HUES6 (cell line): ENCODE data around the gene TBX4.

ENCODE experiments used
- H3K27ac ChIP-seq: 2 replicates; pipeline ENCODE4 v1.7.0; 2013; ENCODE audit warnings: low read depth, mild to moderate bottlenecking, low read length, inconsistent platforms
- H3K27me3 ChIP-seq: 2 replicates; pipeline ENCODE4 v1.6.1; 2013; ENCODE audit warnings: low read length; ENCODE audit not compliant: control insufficient read depth, insufficient read depth
- H3K36me3 ChIP-seq: 2 replicates; pipeline ENCODE4 v1.6.1; 2013; ENCODE audit warnings: low read length; ENCODE audit not compliant: control insufficient read depth, insufficient read depth
- H3K4me1 ChIP-seq: 2 replicates; pipeline ENCODE4 v1.6.1; 2013; ENCODE audit warnings: low read length; ENCODE audit not compliant: control insufficient read depth, insufficient read depth
- H3K4me3 ChIP-seq: 2 replicates; pipeline ENCODE4 v1.5.1; 2013; ENCODE audit warnings: low read depth, low read length
- H3K9ac ChIP-seq: one replicate; pipeline ENCODE4 v1.6.1; 2013; ENCODE audit warnings: mild to moderate bottlenecking, low read length
- H3K9me3 ChIP-seq: 2 replicates; pipeline ENCODE4 v1.6.1; 2013; ENCODE audit warnings: low read depth, low read length; ENCODE audit not compliant: control insufficient read depth, insufficient read depth

The TBX4 gene

DNA sequence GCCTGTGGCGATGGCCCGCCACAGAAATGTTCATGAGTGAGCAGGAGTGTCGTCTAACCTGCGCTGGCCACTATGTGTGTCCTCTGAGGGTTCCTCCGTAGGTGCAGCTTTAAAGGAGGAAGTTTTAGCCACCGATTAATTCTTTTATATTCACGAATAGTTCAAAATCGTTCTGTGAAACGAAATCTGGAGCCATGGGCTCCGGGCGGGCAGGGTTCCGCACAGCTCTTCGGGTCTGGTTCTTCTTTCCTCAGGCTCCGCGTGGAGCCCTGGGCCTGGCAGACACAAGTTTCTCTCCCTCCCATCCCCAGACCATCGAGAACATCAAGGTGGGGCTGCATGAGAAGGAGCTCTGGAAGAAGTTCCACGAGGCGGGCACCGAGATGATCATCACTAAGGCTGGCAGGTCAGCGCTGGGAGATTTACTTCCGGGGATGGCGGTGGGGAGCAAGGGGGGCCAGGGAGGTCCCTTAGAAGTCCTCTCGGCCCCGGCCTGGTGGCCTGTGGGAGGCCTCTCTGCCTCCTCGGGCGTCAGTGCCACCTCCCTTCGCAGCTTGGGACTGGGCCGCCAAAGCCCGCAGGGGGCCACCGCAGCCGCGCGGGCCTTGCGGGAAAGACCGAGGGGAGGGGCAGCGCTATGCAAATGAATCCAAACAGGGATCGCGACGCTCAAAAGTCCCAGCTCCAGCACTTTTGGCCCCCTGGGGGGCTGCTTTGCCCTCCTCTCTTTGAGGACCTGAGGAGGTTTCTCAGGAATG is 5.2 kb downstream of the TBX4 start:
- Histone ChIP-seq H3K36me3 (no peaks in the 10 kb centered on the region), H3K9me3 (no peaks in the 10 kb centered on the region), H3K27ac (no peak overlapping the region), H3K27me3 (peaks cover 100% of the 10 kb centered on the region), H3K4me3 (peak overlapping the region; percentile 45), H3K4me1 (peaks cover 49% of the 10 kb centered on the region), H3K9ac (no peak overlapping the region)

DNA sequence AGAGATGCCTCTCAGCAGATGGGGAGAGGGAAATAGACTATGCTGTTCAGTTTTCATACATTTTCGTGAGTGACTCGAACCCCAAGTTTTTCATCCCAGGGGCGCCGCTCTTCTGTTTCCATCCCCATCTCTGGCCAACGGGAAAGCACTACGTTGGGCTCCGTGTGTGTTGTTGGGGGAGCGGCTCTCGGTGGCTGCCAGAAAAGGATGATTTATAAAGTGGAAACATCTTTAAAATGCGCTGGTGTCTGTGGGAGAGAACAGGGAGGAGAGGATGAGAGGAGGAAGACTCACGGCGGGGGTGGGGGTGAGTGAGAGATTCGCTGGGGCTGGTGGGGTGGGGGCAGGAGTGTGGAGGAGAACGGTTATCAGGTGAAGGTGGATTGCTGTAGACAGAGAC is 5.8 kb downstream of the TBX4 start:
- Histone ChIP-seq H3K9ac (no peak overlapping the region), H3K4me1 (peaks cover 54% of the 10 kb centered on the region), H3K9me3 (no peaks in the 10 kb centered on the region), H3K36me3 (no peaks in the 10 kb centered on the region), H3K27ac (no peak overlapping the region), H3K27me3 (peaks cover 100% of the 10 kb centered on the region), H3K4me3 (peak overlapping the region; percentile 45)

- Histone ChIP-seq H3K9ac (no peak overlapping the region), H3K4me3 (peak overlapping the region; percentile 30; the same call in 1 of the 2 replicates), H3K27me3 (peaks cover 100% of the 10 kb centered on the region), H3K27ac (no peak overlapping the region), H3K36me3 (no peaks in the 10 kb centered on the region), H3K9me3 (no peaks in the 10 kb centered on the region), H3K4me1 (peaks cover 60% of the 10 kb centered on the region)
Measured at GRCh38 chr17:61458421-61459141, 6.4 kb downstream of the TBX4 start.

- no peaks in the 10 kb centered on the region for H3K36me3 ChIP-seq
- no peak overlapping the region for H3K4me3 ChIP-seq
- H3K27me3 ChIP-seq, result peaks cover 100% of the 10 kb centered on the region
- peaks cover 62% of the 10 kb centered on the region for H3K4me1 ChIP-seq
- H3K27ac ChIP-seq, result no peak overlapping the region
- no peaks in the 10 kb centered on the region for H3K9me3 ChIP-seq
- H3K9ac ChIP-seq, result no peak overlapping the region
Measured at GRCh38 chr17:61459142-61459809, 7.1 kb downstream of the TBX4 start.

DNA sequence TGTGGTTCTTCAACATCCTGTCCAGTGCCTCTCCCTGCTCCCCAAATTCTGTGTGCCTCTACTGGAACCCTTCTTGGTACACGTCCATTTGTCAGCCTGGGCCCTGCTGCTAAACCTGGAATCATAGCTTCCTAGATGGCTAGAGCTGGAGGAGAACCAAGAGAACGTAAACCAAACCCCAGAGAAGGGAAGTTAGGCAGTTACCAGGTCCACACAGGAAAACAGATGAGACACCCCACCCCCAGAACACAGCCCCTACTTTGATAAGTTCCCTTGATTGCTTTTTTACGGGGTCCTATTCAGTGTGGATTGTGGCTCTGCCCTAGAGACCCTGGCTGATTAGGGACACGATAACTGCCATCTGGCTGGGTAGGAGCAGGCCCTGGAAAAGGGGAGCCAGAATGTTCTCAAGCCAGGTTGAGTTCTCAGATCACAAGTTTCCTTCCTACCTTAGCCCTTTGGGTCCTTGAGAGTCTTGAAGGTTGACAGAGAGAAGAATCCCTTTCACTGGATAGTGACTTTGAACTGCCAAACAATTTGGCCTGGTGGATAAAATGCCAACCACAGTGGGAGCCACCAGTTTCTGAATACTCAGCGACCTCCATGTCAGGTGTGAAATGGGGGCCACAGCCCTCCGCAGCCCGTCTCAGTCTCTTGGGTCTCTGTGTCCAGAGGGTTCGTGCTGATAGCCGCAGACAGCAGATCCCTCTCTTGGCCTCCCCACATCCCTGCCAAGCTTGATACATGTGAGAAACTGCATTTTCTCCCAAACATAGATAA is 7.9 kb downstream of the TBX4 start:
- Histone ChIP-seq H3K36me3 (no peaks in the 10 kb centered on the region), H3K9ac (no peak overlapping the region), H3K4me3 (no peak overlapping the region), H3K27me3 (peaks cover 100% of the 10 kb centered on the region), H3K27ac (no peak overlapping the region), H3K4me1 (peaks cover 57% of the 10 kb centered on the region), H3K9me3 (no peaks in the 10 kb centered on the region)

DNA sequence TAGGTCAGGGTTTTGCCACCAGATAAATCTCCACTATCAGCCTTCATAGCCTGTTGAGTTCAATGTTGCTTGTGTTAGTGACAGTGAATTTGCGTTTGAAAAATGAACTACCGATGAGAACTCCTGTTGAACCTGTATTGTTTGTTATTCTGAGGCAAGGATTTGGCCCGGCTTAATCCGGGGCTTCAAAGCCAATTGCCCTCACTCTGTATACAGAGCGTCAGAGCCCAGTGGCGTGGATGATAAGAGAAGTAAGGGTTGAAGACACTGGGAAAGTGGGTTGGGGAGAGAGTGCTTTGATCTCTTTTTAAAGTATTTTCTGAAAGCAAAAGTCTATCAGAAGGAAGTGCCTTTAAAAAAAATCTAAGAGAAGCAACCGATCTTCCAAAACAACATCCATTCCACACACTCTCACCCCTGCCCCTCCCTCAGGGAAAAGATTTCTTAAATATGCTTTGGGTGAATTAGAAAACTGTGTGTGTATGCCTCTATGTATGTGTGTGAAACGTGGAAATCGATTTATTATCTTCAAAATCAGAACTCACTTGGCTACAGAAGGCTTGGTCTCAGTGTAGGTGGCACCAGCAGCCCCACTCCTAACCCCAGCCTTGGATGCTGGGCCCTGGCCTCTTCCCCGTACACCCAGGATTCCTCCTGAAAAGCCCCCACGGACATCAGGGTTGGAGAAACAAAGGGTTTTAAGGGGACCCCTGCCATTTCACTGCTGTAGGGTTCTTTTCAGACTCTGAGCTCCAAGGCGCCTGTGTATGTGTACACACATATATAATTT is 8.8 kb downstream of the TBX4 start:
- no peak overlapping the region for H3K4me3 ChIP-seq
- peaks cover 100% of the 10 kb centered on the region for H3K27me3 ChIP-seq

DNA sequence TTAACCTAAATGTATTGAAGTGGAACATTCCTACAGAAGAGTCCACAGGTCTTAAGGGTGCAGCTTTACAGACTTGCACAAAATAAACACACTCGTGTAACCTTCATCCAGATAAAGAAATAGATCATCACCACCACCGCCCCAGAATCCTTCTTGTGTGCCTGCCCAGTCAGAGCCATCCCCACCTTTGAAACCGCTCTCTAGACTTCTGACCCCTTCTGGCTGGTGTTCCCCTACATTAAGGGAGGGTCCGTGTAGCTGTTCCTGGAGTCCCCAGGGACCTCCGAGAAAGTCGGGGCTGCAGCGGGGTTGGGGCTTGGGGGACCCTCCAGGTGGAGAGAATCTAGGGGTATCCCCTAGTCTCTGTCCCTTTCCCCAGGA is 9.4 kb downstream of the TBX4 start:
- H3K4me1 ChIP-seq, result peaks cover 45% of the 10 kb centered on the region
- no peak overlapping the region for H3K9ac ChIP-seq
- peak overlapping the region; percentile 49; the same call in 1 of the 2 replicates for H3K4me3 ChIP-seq
- H3K27ac ChIP-seq, result no peak overlapping the region
- H3K9me3 ChIP-seq, result no peaks in the 10 kb centered on the region
- H3K36me3 ChIP-seq, result no peaks in the 10 kb centered on the region
- peaks cover 100% of the 10 kb centered on the region for H3K27me3 ChIP-seq

More for the DNA sequence above, 8.8 kb downstream of the TBX4 start:
- no peak overlapping the region for H3K9ac ChIP-seq
- no peaks in the 10 kb centered on the region for H3K9me3 ChIP-seq
- H3K4me1 ChIP-seq, result peaks cover 49% of the 10 kb centered on the region
- H3K27ac ChIP-seq, result no peak overlapping the region
- H3K36me3 ChIP-seq, result no peaks in the 10 kb centered on the region

DNA sequence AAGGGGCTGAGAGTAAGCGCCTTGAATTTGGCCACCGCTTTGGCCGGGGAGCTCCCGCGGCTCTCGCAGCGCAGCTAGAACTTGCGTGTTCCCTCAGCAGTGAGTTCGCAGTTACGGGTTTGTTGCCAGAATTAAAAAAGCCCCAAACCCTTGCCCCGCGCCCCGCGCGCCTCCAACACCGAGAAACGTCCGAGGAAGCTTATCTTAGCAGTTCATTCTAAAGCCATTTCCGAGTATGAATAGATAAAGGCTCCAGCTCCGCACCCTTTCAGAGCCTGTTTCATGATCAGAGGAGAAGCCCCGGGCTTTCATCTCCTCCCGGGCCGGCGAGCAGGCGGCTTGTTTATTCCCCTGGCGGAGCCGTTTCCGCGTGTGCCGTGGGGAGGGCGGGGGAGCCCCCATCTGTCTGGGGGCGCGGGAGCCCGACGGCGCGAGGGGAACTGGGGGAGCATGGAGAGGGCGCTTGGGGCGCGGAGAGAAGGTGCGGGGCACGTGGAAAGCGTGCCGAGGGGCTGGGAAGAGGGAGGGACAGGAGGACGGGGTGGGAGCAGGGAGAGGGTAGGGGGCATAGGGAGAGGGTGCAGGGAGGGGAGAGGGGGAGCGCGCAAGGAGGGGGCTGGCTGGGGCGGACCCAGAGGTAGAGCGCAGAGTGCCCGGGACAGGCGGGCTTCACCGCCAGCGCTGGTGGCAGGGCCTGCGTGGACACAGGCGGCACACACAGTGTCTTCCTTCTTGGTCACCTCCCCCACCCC is 9.9 kb downstream of the TBX4 start:
- Histone ChIP-seq H3K36me3 (no peaks in the 10 kb centered on the region), H3K27me3 (peaks cover 99% of the 10 kb centered on the region), H3K9me3 (no peaks in the 10 kb centered on the region), H3K4me1 (peaks cover 39% of the 10 kb centered on the region), H3K9ac (peak overlapping the region; percentile 21), H3K27ac (no peak overlapping the region), H3K4me3 (peak overlapping the region; percentile 49)

DNA sequence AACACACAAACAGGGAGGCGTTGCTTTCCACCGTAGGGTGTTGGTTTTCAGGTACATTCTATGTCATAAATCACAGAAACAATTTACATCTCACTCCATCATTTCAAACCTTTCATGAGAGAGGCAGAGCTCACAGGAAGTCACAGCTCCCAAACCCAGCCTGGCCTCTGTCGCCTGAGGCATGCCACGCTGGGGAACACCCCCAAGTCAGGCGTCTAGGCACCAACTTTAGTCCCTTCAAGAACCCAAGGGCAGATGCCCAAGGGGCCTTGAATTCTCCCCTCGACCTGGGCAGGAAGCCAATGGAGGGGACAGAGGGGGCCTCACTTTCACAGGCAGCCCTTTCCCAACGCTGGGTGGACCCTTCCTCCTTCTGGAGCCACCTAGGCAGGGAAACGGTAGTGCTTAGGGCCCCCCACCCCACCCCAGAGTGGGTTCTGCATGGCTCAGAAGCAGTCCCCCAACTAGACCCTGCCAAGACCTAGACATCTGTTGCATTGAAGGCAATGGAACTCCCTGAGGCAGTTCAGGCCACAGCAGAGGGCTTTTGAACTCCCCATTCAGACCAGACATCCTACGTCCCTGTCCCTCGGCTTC is 10.6 kb downstream of the TBX4 start:
- Histone ChIP-seq H3K4me3 (peak overlapping the region; percentile 49), H3K4me1 (peaks cover 39% of the 10 kb centered on the region), H3K9ac (peak overlapping the region; percentile 21), H3K27ac (no peak overlapping the region), H3K36me3 (no peaks in the 10 kb centered on the region), H3K27me3 (peaks cover 96% of the 10 kb centered on the region), H3K9me3 (no peaks in the 10 kb centered on the region)
